Mesothelial cell of epicardium (in vitro differentiated cells): Measurements from ENCODE around the gene EPN2. TPM values are rescaled to one million over a fixed set of nuclear protein-coding genes. Genes with fewer than 3 reads are reported as not detected.
A peak's percentile ranks its signal among the peaks of the same experiment; 100 is the strongest.

Source experiments
- DNase-seq, 2 experiments: peaks; one replicate each; pipeline ENCODE4 v3.0.0; 2021; ENCODE audit warnings: low spot score in 2 of 2; ENCODE audit not compliant: unreplicated experiment in 2 of 2
- H3K27ac Mint-ChIP-seq: 2 replicates; pipeline ENCODE4 v1.8.0; 2021; ENCODE audit warnings: mixed read lengths
- H3K27me3 Mint-ChIP-seq: 2 replicates; pipeline ENCODE4 v1.8.0; 2021; ENCODE audit warnings: low read depth, mixed read lengths
- H3K36me3 Mint-ChIP-seq: 2 replicates; pipeline ENCODE4 v1.8.0; 2021; ENCODE audit warnings: mixed read lengths
- H3K4me1 Mint-ChIP-seq: 2 replicates; pipeline ENCODE4 v1.8.0; 2021; ENCODE audit warnings: mixed read lengths
- H3K4me3 Mint-ChIP-seq: 2 replicates; pipeline ENCODE4 v1.8.0; 2021; ENCODE audit warnings: mild to moderate bottlenecking, moderate library complexity, mixed read lengths
- H3K9me3 Mint-ChIP-seq: 2 replicates; pipeline ENCODE4 v1.8.0; 2021; ENCODE audit warnings: mixed read lengths
- total RNA-seq: library from RNA; stranded (reverse); gene quantifications from 3 replicates; pipeline ENCODE4 v1.2.1, GENCODE V29; 2021
- TF ChIP-seq, protein P1 (sequence below): fragments of 200-600 bp; sonication (generic); IDR thresholded peaks from one replicate; pipeline ENCODE4 v1.5.0; 2021; ENCODE audit warnings: antibody characterized with exemption; ENCODE audit not compliant: unreplicated experiment

The EPN2 gene
- total RNA-seq, 1 donor from 2014 or later: 70.2 TPM

GRCh38 chr17:19363114-19363438 is 125.9 kb downstream of the EPN2 start:
- TF ChIP-seq, protein P1, sequence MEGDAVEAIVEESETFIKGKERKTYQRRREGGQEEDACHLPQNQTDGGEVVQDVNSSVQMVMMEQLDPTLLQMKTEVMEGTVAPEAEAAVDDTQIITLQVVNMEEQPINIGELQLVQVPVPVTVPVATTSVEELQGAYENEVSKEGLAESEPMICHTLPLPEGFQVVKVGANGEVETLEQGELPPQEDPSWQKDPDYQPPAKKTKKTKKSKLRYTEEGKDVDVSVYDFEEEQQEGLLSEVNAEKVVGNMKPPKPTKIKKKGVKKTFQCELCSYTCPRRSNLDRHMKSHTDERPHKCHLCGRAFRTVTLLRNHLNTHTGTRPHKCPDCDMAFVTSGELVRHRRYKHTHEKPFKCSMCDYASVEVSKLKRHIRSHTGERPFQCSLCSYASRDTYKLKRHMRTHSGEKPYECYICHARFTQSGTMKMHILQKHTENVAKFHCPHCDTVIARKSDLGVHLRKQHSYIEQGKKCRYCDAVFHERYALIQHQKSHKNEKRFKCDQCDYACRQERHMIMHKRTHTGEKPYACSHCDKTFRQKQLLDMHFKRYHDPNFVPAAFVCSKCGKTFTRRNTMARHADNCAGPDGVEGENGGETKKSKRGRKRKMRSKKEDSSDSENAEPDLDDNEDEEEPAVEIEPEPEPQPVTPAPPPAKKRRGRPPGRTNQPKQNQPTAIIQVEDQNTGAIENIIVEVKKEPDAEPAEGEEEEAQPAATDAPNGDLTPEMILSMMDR: peak; percentile 43
- Mint-ChIP-seq H3K4me1 (peaks cover 38% of the 10 kb centered on the region), H3K27me3 (no peaks in the 10 kb centered on the region), H3K36me3 (no peaks in the 10 kb centered on the region), H3K9me3 (no peaks in the 10 kb centered on the region), H3K27ac (peak overlapping the region; percentile 87), H3K4me3 (peak overlapping the region; percentile 85)
- DNase-seq: no peak

- no peaks in the 10 kb centered on the region for H3K36me3 Mint-ChIP-seq
- no peak for DNase-seq
- TF ChIP-seq, protein P1: no peak
- H3K27me3 Mint-ChIP-seq: no peaks in the 10 kb centered on the region
- H3K4me3 Mint-ChIP-seq: peak overlapping the region; percentile 85
- peaks cover 38% of the 10 kb centered on the region for H3K4me1 Mint-ChIP-seq
- no peaks in the 10 kb centered on the region for H3K9me3 Mint-ChIP-seq
- H3K27ac Mint-ChIP-seq: peak overlapping the region; percentile 87
These were observed 126.4 kb downstream of the EPN2 start for GRCh38 chr17:19363460-19364035.

DNA sequence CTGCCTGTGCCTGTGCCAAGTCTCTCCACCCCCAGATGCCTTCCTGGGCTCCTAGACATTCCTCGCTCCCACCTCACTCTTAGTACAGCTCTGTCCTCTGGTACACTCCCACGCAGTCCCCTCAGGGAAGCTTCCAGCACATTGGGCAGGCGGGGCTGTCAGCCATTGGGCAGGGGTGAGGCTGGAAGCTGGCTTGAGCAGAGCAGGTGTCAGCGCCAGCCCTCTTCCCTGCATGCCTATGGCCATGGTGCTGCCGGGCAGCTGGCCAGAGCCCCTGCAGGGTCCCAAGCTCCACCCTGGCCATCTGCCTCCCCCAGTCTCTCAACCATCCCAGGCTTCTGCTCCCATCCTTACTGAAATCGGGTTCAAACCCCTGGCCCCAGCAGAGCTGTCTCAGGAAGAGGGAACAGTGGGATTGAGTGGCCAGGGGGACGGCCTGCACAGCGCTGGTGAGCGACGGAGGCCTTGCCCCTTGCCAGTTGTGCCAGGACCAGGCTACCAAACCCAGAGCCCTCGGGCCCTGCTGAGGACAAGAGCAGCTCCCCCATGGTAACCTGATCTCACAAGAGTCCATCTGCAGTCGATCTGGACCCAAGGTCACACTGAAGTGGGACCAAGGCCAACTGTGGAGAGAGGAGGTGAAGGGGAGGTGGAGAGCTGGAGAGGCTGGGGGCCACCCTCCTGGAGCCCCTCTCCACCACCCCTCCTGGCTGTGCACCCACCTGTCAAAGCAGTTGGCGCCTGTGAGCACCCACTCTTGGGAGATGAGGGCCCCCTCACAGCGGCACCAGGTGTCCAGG is 127.7 kb downstream of the EPN2 start:
- no peak for DNase-seq
- no peaks in the 10 kb centered on the region for H3K9me3 Mint-ChIP-seq
- peak overlapping the region; percentile 68 for H3K27ac Mint-ChIP-seq
- peaks cover 38% of the 10 kb centered on the region for H3K4me1 Mint-ChIP-seq
- TF ChIP-seq, protein P1: no peak
- no peaks in the 10 kb centered on the region for H3K36me3 Mint-ChIP-seq
- H3K27me3 Mint-ChIP-seq: no peaks in the 10 kb centered on the region
- peak overlapping the region; percentile 15 for H3K4me3 Mint-ChIP-seq

DNA sequence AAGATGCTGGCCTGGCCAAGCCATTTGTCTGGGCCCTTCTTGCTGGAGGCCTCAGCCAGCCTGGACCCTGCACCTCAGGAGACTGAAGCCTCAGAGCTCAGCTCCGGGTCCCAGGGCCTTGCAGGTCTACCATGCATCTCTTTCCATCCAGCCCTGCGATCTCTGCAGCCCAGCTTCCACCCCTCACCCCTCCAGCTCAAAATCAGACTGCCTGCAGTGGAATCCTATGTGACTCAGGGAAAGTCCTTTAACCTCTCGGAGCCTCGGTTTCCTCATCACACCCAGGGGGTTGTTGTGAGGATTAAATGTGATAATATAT is 128.3 kb downstream of the EPN2 start:
- Mint-ChIP-seq H3K27ac (no peak overlapping the region), H3K9me3 (no peaks in the 10 kb centered on the region), H3K27me3 (no peaks in the 10 kb centered on the region), H3K4me1 (peaks cover 38% of the 10 kb centered on the region), H3K4me3 (no peak overlapping the region), H3K36me3 (no peaks in the 10 kb centered on the region)
- no peak for DNase-seq
- TF ChIP-seq, protein P1: no peak

DNA sequence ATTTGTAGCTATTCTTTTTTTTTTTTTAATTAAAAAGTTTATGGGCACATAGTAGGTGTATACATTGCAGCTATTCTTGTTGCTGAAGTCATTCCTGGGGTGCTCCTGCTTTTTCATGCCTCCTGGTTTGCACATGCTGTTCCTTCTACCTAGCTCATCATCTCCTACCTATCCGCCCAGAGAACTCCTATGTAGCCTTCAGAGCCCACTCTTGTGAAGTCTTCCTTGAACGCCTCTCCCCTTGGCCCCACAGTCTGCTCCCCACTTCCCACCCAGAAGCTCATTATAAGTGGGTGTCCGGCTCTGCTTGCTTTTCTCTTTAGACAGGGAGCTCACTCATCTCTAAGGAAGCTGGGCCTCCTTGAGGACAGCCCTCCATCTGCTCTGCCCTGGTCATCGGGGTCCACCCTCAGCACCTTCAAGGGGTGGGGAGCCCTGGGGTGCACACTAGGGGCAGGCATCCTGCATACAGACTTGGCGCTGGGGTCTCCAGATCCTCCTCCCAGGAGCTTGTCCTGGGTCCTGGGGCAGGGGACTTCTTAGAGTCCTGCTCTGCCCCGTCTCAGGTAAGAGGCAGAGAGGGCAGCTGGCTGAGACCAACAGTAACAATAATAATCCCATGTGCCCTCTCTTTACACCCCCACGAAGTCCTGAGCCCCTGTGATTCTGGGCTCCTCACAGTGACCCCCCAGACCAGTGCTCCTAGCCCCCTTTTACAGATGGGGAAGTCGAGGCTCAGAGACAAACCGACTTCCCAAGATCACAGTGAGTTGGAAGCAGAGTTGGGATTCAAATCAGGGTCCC is 128.9 kb downstream of the EPN2 start:
- H3K27me3 Mint-ChIP-seq: no peaks in the 10 kb centered on the region
- H3K27ac Mint-ChIP-seq: no peak overlapping the region
- TF ChIP-seq, protein P1: no peak
- no peaks in the 10 kb centered on the region for H3K36me3 Mint-ChIP-seq
- H3K4me3 Mint-ChIP-seq: no peak overlapping the region
- H3K4me1 Mint-ChIP-seq: peaks cover 38% of the 10 kb centered on the region
- no peak for DNase-seq
- H3K9me3 Mint-ChIP-seq: no peaks in the 10 kb centered on the region
